Sigmoid colon (tissue), 7 donors: ENCODE data around the gene PRPS1L1. TPM values are rescaled to one million over a fixed set of nuclear protein-coding genes. Genes with fewer than 3 reads are reported as not detected.

Experiments
- DNase-seq: peaks from one replicate; pipeline ENCODE4 v3.0.0-alpha.2; 2019
- H3K27ac ChIP-seq, 4 donors: fragments of 200-600 bp; sonication (generic); one replicate each; pipeline ENCODE4 v1.5.1; 2016 to 2019; ENCODE audit warnings: mild to moderate bottlenecking in 1 of 4
- H3K27me3 ChIP-seq, 3 donors: fragments of 200-600 bp; sonication (generic); one replicate each; pipeline ENCODE4 v1.5.1; 2019; ENCODE audit warnings: mild to moderate bottlenecking in 1 of 3
- H3K36me3 ChIP-seq, 4 donors: fragments of 200-600 bp; sonication (generic); one replicate each; pipeline ENCODE4 v1.5.1; 2016 to 2019
- H3K4me1 ChIP-seq, 4 donors: fragments of 200-600 bp; sonication (generic); one replicate each; pipeline ENCODE4 v1.5.1; 2017 to 2019
- H3K4me3 ChIP-seq, 4 donors: fragments of 200-600 bp; sonication (generic); one replicate each; pipeline ENCODE4 v1.5.1; 2017 to 2019; ENCODE audit warnings: mild to moderate bottlenecking in 2 of 4, moderate library complexity in 1 of 4
- H3K9me3 ChIP-seq, 4 donors: fragments of 200-600 bp in 3 of 4; sonication (generic) in 3 of 4; one replicate each; pipeline versions ENCODE4 v1.5.1 to v1.6.1; 2013 to 2019
- CTCF ChIP-seq, 4 experiments: fragments of 450-650 bp in 3 of 4; fragments of 200-600 bp in 1 of 4; IDR thresholded peaks; one replicate each; pipeline ENCODE4 v1.5.1; 2016 to 2019; ENCODE audit warnings: antibody characterized with exemption in 4 of 4, mild to moderate bottlenecking in 3 of 4, moderate library complexity in 2 of 4
- EP300 ChIP-seq, 4 donors: sonication (generic); formaldehyde crosslinking; IDR thresholded peaks; one replicate each; pipeline ENCODE4 v1.6.1; 2017; ENCODE audit warnings: antibody characterized with exemption in 4 of 4
- POLR2A ChIP-seq, 2 donors: fragments of 450-650 bp; IDR thresholded peaks; one replicate each; pipeline ENCODE4 v1.6.1; 2016; ENCODE audit warnings: antibody characterized with exemption in 2 of 2, mild to moderate bottlenecking in 2 of 2, moderate library complexity in 2 of 2
- POLR2AphosphoS5 ChIP-seq, 4 donors: sonication (generic); formaldehyde crosslinking; IDR thresholded peaks; one replicate each; pipeline ENCODE4 v1.6.1; 2017; ENCODE audit warnings: antibody characterized with exemption in 4 of 4
- WGBS, 2 donors: extraction: QIAGEN DNeasy Blood & Tissue Kit; methylation state at CpG; one replicate each; pipeline ENCODE4 v1.1.7; 2013; 5-methylcytosine and 5-hydroxymethylcytosine counted together
- intact Hi-C: fragments of 100-400 bp; cut with DNase I; formaldehyde crosslinking; loops from one replicate; pipeline ENCODE4 v1.15.1; 2023
- polyA plus RNA-seq, 3 donors: library from polyadenylated mRNA; stranded (reverse); fragments of 200-250 nt; gene quantifications; one replicate each; pipeline ENCODE4 v1.2.3, GENCODE V29; 2013
- total RNA-seq, 4 donors: library from RNA; depleted of rRNA; stranded (reverse); fragments of >200 nt; gene quantifications; one replicate each; pipeline ENCODE4 v1.1.0, GENCODE V29; 2016
- donor health status: healthy with polysubstance abuse.
- donor health status: Bipolar disorder and iron deficiency.
- donor health status: healthy.

Gene PRPS1L1
- total and polyA plus RNA-seq, 7 donors, result not detected

DNA sequence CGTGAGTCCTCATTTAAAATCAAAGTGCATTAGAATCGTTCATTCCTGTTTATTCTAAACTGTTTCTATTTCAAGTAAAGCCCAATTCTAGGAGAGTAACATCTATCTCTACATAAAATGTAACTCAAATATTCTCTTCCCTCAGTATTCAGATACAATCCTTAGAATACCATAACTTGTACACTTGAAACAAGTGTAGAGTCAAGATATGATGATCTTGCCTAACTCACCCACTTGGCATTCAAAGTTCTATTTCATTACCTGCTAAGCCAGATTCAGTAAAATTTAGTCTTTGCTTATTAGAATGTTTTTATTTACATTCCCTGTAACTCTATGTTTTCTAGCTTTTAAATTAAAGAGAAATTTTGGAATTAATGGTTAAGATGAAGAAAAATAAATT is 31.6 kb downstream of the PRPS1L1 start:
- intact Hi-C loops, result no loop called here
- Histone ChIP-seq H3K9me3 (peaks cover 0 to 3% (median 0%) of the 10 kb centered on the region in 4 donors), H3K4me1 (no peaks in the 10 kb centered on the region), H3K4me3 (no peak overlapping the region), H3K27ac (no peak overlapping the region), H3K27me3 (no peaks in the 10 kb centered on the region), H3K36me3 (no peaks in the 10 kb centered on the region)
- 91 to 94% methylated on average over 2 of the region's 2 CpGs for WGBS, 2 donors
- DNase-seq, result no peak
- TF ChIP-seq POLR2A (IDR thresholded peaks at IDR 0.05) (no peak), EP300 (IDR thresholded peaks at IDR 0.05) (no peak), CTCF (IDR thresholded peaks at IDR 0.05) (no peak), POLR2AphosphoS5 (IDR thresholded peaks at IDR 0.05) (no peak)

- TF ChIP-seq POLR2AphosphoS5 (IDR thresholded peaks at IDR 0.05) (no peak), CTCF (IDR thresholded peaks at IDR 0.05) (no peak), EP300 (IDR thresholded peaks at IDR 0.05) (no peak), POLR2A (IDR thresholded peaks at IDR 0.05) (no peak)
- intact Hi-C loops, result no loop called here
- no peaks in the 10 kb centered on the region for H3K4me1 ChIP-seq
- H3K4me3 ChIP-seq, result no peak overlapping the region
- WGBS, 2 donors, result 65 to 72% methylated on average over 5 of the region's 5 CpGs
- no peak for DNase-seq
- H3K27me3 ChIP-seq, result no peaks in the 10 kb centered on the region
- H3K27ac ChIP-seq, result no peak overlapping the region
- no peaks in the 10 kb centered on the region for H3K36me3 ChIP-seq
- peaks cover 0 to 3% (median 0%) of the 10 kb centered on the region in 4 donors for H3K9me3 ChIP-seq
Measured at GRCh38 chr7:17994079-17994850, 33.4 kb downstream of the PRPS1L1 start.

DNA sequence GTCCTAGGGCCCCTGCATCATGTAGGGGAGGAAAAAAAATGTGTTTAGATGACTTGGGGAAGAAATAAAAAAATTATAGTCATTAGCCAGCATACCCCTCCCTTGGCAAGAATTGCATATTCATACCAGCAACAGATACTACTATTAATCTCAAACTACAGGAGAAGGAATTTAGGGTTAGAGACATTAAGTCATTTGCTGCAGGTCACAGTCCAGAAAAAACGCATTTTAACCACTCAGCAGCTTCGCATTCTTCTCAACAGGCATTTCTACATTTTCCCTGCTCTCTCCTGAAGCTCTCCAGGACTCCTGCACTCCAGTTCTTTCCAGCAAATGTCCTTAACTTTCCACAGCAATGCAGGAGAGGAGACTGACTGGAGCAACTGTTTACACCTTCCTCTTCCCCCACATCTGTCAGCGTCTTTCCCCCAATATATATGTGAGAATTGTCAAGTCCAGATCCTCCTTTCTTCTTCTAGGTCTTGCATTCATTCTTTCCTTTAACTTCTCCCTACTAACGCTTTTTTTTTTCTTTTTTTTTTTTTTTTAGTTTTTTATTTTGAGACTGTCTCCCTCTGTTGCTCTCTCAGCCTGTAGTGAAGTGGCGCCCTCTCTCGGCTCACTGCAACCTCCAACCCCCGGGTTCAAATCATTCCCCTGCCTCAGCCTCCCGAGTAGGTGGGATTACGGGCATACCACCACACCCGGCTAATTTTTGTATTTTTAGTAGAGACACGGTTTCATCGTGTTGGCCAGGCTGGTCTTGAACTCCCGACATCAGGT is 35.6 kb downstream of the PRPS1L1 start:
- no peak for DNase-seq
- 58 to 66% methylated on average over 13 of the region's 13 CpGs for WGBS, 2 donors

GRCh38 chr7:17990761-17991160 is 36.9 kb downstream of the PRPS1L1 start:
- WGBS, 2 donors, result 93 to 96% methylated on average over 3 of the region's 3 CpGs
- no peak for TF ChIP-seq POLR2A (IDR thresholded peaks at IDR 0.05)
- no peak for TF ChIP-seq CTCF (IDR thresholded peaks at IDR 0.05)
- TF ChIP-seq POLR2AphosphoS5 (IDR thresholded peaks at IDR 0.05), result no peak
- TF ChIP-seq EP300 (IDR thresholded peaks at IDR 0.05), result no peak
- no peak overlapping the region for H3K27ac ChIP-seq
- H3K9me3 ChIP-seq, result no peaks in the 10 kb centered on the region
- H3K4me3 ChIP-seq, result no peak overlapping the region
- no peak for DNase-seq
- H3K4me1 ChIP-seq, result peaks cover 0 to 11% (median 8%) of the 10 kb centered on the region in 4 donors
- intact Hi-C loops, result no loop called here
- H3K27me3 ChIP-seq, result no peaks in the 10 kb centered on the region
- no peaks in the 10 kb centered on the region for H3K36me3 ChIP-seq

More for the DNA sequence above, 35.6 kb downstream of the PRPS1L1 start:
- Histone ChIP-seq H3K36me3 (no peaks in the 10 kb centered on the region), H3K27me3 (no peaks in the 10 kb centered on the region), H3K27ac (no peak overlapping the region), H3K4me3 (no peak overlapping the region), H3K4me1 (peaks cover 0 to 4% (median 2%) of the 10 kb centered on the region in 4 donors), H3K9me3 (no peaks in the 10 kb centered on the region)
- intact Hi-C loops, result no loop called here
- TF ChIP-seq CTCF (IDR thresholded peaks at IDR 0.05) (no peak), POLR2A (IDR thresholded peaks at IDR 0.05) (no peak), POLR2AphosphoS5 (IDR thresholded peaks at IDR 0.05) (no peak), EP300 (IDR thresholded peaks at IDR 0.05) (no peak)
